Fibroblast of pulmonary artery (primary cell): ENCODE data around the gene CARD9.

Experiments
- DNase-seq: peaks from one replicate; pipeline ENCODE4 v3.0.0-alpha.2; 2010; ENCODE audit warnings: low read depth
- H3K4me3 ChIP-seq: replicated peaks from 2 replicates; pipeline ENCODE4 v1.5.1; 2011; ENCODE audit warnings: low read depth, mild to moderate bottlenecking, control low read depth, low read length, moderate library complexity
- CTCF ChIP-seq: IDR thresholded peaks from 2 replicates; pipeline ENCODE4 v1.5.1; 2011; ENCODE audit warnings: mild to moderate bottlenecking, control low read depth, low read length, inconsistent platforms; ENCODE audit errors: missing control alignments

Gene CARD9

DNA sequence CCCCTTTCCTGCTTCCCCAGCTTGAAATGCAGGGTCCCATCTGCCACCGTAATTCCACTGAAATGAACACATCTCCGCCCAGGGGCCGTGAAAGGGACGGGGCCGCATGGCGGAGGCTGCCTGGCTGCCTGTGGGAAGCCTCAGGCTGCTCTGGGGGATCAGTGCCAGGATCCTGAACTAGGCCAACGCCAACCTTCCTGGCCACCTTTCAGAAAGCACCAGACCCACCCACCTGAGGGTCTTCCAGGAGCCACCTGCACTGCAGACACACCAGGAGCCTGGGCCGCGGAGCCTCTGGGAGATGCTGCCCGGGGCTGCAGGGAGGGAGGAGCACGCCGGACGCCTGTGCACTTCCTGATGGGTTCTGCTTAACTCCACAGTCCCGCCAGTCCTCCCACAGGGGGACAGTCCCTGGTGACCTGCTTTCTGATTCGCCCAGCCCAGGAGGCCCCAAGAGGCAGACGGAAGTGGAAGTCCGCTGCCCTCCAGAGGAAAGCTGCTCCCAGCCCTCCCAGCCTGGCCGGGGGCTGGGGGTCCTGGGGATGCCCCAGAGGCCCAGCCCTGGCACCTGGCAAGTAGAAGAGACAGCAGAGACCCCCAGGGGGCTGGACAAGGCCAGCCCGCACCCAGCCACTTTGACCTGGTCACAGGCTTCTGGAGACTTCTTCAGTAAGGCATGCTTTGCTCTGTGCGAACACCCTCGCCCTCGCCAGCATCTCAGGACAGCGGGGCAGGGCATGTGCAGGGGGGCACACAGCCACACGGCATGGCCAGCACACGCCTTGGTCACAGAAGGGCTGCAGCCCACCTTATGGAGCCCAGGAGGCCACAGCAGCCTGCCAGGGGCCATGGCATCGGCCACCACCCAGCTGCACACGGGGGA is at the start of gene CARD9:
Gene CARD9, minus strand, starts transcription at position 370 of the 883 bp plus-strand sequence. CDS start 1,591 bp downstream, outside the sequence.
- no peak within 1 kb of the TSS for H3K4me3 ChIP-seq
- no peak for DNase-seq
- TF ChIP-seq CTCF: no peak

DNA sequence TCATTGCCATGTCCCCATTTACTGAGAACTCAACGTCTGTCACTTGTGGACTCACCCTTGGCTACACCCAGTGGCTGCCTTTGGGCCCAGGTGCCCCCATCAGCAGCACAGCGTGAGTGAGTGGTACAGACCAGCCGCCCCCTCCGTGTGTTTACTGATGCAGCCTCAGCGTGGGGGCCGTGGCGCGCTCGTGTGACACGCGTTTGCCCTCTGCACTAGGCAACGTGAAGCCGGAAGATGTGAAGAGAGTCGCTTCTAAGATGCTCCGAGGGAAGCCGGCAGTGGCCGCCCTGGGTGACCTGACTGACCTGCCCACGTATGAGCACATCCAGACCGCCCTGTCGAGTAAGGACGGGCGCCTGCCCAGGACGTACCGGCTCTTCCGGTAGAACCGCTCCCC is 49.4 kb upstream of the CARD9 start:
- DNase-seq: no peak
- no peak for TF ChIP-seq CTCF
- no peak overlapping the region for H3K4me3 ChIP-seq

- no peak for TF ChIP-seq CTCF
Measured at GRCh38 chr9:136421791-136422190, 48.3 kb upstream of the CARD9 start.

DNA sequence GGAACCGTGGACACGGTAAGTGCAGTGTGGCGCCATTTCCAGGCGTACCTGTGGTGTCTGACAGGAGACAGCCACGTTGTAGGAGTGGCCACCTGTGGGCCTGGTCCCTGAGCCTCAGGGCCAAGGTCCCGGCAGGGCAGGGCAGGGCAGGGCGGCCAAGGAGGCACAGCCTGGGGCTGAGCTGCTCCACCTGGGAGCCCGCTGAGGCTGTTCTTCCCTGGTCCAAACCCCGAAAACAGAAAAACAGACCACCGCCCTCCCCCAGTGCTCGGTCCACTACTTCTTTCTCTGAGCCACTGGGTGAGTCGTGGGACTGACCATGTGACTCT is 45.6 kb upstream of the CARD9 start:
- H3K4me3 ChIP-seq: no peak overlapping the region
- no peak for DNase-seq
- no peak for TF ChIP-seq CTCF

More at GRCh38 chr9:136421791-136422190, 48.3 kb upstream of the CARD9 start:
- H3K4me3 ChIP-seq: no peak overlapping the region
- no peak for DNase-seq

DNA sequence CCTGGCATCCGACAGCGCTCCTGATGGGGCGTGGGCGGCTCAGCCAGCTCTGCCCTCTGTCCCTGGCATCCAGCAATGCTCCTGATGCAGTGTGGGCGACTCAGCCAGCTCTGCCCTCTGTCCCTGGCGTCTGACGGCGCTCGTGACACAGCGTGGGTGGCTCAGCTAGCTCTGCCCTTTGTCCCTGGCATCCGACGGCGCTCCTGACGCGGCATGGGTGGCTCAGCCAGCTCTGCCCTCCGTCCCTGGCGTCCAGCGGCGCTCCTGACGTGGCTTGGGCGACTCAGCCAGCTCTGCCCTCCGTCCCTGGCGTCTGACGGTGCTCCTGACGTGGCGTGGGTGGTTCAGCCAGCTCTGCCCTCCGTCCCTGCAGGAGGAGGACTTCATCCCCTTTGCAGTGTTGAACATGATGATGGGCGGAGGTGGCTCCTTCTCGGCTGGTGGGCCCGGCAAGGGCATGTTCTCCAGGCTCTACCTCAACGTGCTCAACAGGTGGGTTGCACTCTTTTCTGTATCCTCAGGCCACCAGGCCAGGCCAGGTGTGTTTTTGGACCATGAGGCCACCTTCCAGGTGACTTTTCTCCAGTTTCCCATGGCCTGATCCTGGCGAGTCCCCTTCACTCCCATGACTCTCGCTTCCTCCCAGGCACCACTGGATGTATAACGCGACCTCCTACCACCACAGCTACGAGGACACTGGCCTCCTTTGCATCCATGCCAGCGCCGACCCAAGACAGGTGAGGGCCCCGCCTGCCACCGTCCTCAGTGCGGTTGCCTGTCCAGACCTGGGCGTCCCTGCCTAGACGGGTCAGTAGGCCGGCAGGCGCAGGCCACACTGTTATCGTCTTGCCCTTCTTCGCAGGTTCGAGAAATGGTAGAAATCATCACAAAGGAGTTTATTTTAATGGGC is 45.0 kb upstream of the CARD9 start:
- no peak for TF ChIP-seq CTCF
- H3K4me3 ChIP-seq: no peak overlapping the region
- DNase-seq: no peak

GRCh38 chr9:136416914-136417313 is 43.4 kb upstream of the CARD9 start:
- DNase-seq: no peak
- no peak overlapping the region for H3K4me3 ChIP-seq
- TF ChIP-seq CTCF: no peak
